Esophagus (tissue), 2 donors: ENCODE data around the gene KLHL25. TPM values are rescaled to one million over a fixed set of nuclear protein-coding genes. Genes with fewer than 3 reads are reported as not detected.

Experiments
- H3K27ac ChIP-seq, 2 donors: one replicate each; pipeline ENCODE4 v1.5.1; 2013; ENCODE audit warnings: low read depth in 2 of 2, mild to moderate bottlenecking in 2 of 2, inconsistent platforms in 1 of 2, low read length in 1 of 2, moderate library complexity in 1 of 2
- H3K27me3 ChIP-seq, 2 donors: one replicate each; pipeline ENCODE4 v1.6.1; 2013; ENCODE audit warnings: low read length in 2 of 2, control low read depth in 1 of 2, mild to moderate bottlenecking in 1 of 2; ENCODE audit not compliant: insufficient read depth in 2 of 2, control insufficient read depth in 1 of 2
- H3K36me3 ChIP-seq, 2 donors: one replicate each; pipeline ENCODE4 v1.6.1; 2013; ENCODE audit warnings: low read length in 1 of 2; ENCODE audit not compliant: control insufficient read depth in 2 of 2, insufficient read depth in 2 of 2
- H3K4me1 ChIP-seq, 2 donors: one replicate each; pipeline ENCODE4 v1.6.1; 2013; ENCODE audit warnings: low read length in 1 of 2; ENCODE audit not compliant: control insufficient read depth in 2 of 2, insufficient read depth in 2 of 2
- H3K4me3 ChIP-seq, 2 donors: one replicate each; pipeline ENCODE4 v1.5.1; 2013; ENCODE audit warnings: low read length in 2 of 2, mild to moderate bottlenecking in 2 of 2, low read depth in 1 of 2, moderate library complexity in 1 of 2
- H3K9me3 ChIP-seq, 2 donors: one replicate each; pipeline ENCODE4 v1.6.1; 2013; ENCODE audit warnings: mild to moderate bottlenecking in 2 of 2, low read depth in 1 of 2, low read length in 1 of 2, moderate library complexity in 1 of 2; ENCODE audit not compliant: control insufficient read depth in 2 of 2, insufficient read depth in 1 of 2
- WGBS, 2 donors: extraction: QIAGEN DNeasy Blood & Tissue Kit; methylation state at CpG; one replicate each; pipeline ENCODE4 v1.1.7; 2013; 5-methylcytosine and 5-hydroxymethylcytosine counted together
- polyA plus RNA-seq, 2 donors: library from polyadenylated mRNA; stranded (reverse); fragments of 200-250 nt; gene quantifications; one replicate each; pipeline ENCODE4 v1.2.3, GENCODE V29; 2013
- donor health status: healthy with polysubstance abuse.
- donor health status: Bipolar disorder and iron deficiency.

The KLHL25 gene
- polyA plus RNA-seq, 2 donors: 4.2 to 4.5 TPM

GRCh38 chr15:85751291-85752123 is 43.2 kb downstream of the KLHL25 start:
- H3K36me3 ChIP-seq: peaks cover 0 to 12% of the 10 kb centered on the region in 2 donors
- H3K4me1 ChIP-seq: peaks cover 6 to 17% of the 10 kb centered on the region in 2 donors
- H3K9me3 ChIP-seq: no peaks in the 10 kb centered on the region
- WGBS, 2 donors: 60 to 66% methylated on average over 15 of the region's 15 CpGs
- no peak overlapping the region for H3K4me3 ChIP-seq
- no peaks in the 10 kb centered on the region for H3K27me3 ChIP-seq
- peak overlapping the region; percentile 1 to 38 for H3K27ac ChIP-seq

GRCh38 chr15:85750319-85751290 is 44.1 kb downstream of the KLHL25 start:
- WGBS, 2 donors: 36 to 51% methylated on average over 25 to 27 of the region's 27 CpGs
- Histone ChIP-seq H3K4me1 (peaks cover 6 to 17% of the 10 kb centered on the region in 2 donors), H3K27me3 (no peaks in the 10 kb centered on the region), H3K36me3 (peaks cover 0 to 15% of the 10 kb centered on the region in 2 donors), H3K27ac (peak overlapping the region; percentile 34 to 57), H3K9me3 (no peaks in the 10 kb centered on the region), H3K4me3 (no peak overlapping the region)

GRCh38 chr15:85749261-85750151 is 45.2 kb downstream of the KLHL25 start:
- H3K9me3 ChIP-seq: no peaks in the 10 kb centered on the region
- WGBS, 2 donors: 46 to 66% methylated on average over 21 of the region's 21 CpGs
- peaks cover 6 to 15% of the 10 kb centered on the region in 2 donors for H3K4me1 ChIP-seq
- H3K4me3 ChIP-seq: no peak overlapping the region
- H3K27ac ChIP-seq: peak overlapping the region; percentile 27 to 57
- H3K36me3 ChIP-seq: peaks cover 2 to 26% of the 10 kb centered on the region in 2 donors
- H3K27me3 ChIP-seq: no peaks in the 10 kb centered on the region

GRCh38 chr15:85748729-85749128 is 46.0 kb downstream of the KLHL25 start:
- Histone ChIP-seq H3K4me3 (no peak overlapping the region), H3K27ac (no peak overlapping the region), H3K9me3 (no peaks in the 10 kb centered on the region), H3K36me3 (peaks cover 4 to 31% of the 10 kb centered on the region in 2 donors), H3K27me3 (no peaks in the 10 kb centered on the region), H3K4me1 (peaks cover 6 to 15% of the 10 kb centered on the region in 2 donors)
- 63 to 70% methylated on average over 11 of the region's 11 CpGs for WGBS, 2 donors

- Histone ChIP-seq H3K27me3 (no peaks in the 10 kb centered on the region), H3K9me3 (no peaks in the 10 kb centered on the region), H3K27ac (no peak overlapping the region), H3K36me3 (peaks cover 5 to 32% of the 10 kb centered on the region in 2 donors), H3K4me3 (no peak overlapping the region), H3K4me1 (peaks cover 6 to 15% of the 10 kb centered on the region in 2 donors)
- WGBS, 2 donors: 85 to 88% methylated on average over 9 of the region's 9 CpGs
Measured at GRCh38 chr15:85748176-85748575, 46.5 kb downstream of the KLHL25 start.

- no peaks in the 10 kb centered on the region for H3K9me3 ChIP-seq
- no peak overlapping the region for H3K4me3 ChIP-seq
- H3K27ac ChIP-seq: no peak overlapping the region
- WGBS, 2 donors: 91 to 92% methylated on average over 12 of the region's 12 CpGs
- H3K36me3 ChIP-seq: peaks cover 5 to 42% of the 10 kb centered on the region in 2 donors
- H3K27me3 ChIP-seq: no peaks in the 10 kb centered on the region
- peaks cover 2 to 6% of the 10 kb centered on the region in 2 donors for H3K4me1 ChIP-seq
Measured at GRCh38 chr15:85746641-85747040, 48.1 kb downstream of the KLHL25 start.

GRCh38 chr15:85745525-85746150 is 49.1 kb downstream of the KLHL25 start:
- Histone ChIP-seq H3K27me3 (no peaks in the 10 kb centered on the region), H3K4me1 (peaks cover under 1 to 5% of the 10 kb centered on the region in 2 donors), H3K9me3 (no peaks in the 10 kb centered on the region), H3K4me3 (no peak overlapping the region), H3K36me3 (peaks cover 12 to 50% of the 10 kb centered on the region in 2 donors), H3K27ac (no peak overlapping the region)
- WGBS, 2 donors: 78 to 80% methylated on average over 14 of the region's 14 CpGs

- Histone ChIP-seq H3K36me3 (peaks cover 12 to 53% of the 10 kb centered on the region in 2 donors), H3K27me3 (no peaks in the 10 kb centered on the region), H3K9me3 (no peaks in the 10 kb centered on the region), H3K4me1 (peaks cover 0 to 3% of the 10 kb centered on the region in 2 donors), H3K27ac (no peak overlapping the region), H3K4me3 (no peak overlapping the region)
- WGBS, 2 donors: 87 to 89% methylated on average over 12 of the region's 12 CpGs
Measured at GRCh38 chr15:85745023-85745422, 49.7 kb downstream of the KLHL25 start.
